NCI-H1417 treated with DMSO at 0.1 percent for 48 hours (cell line): ENCODE measurements around the gene NPC1L1.
"Not testable (repeated sequence)": the region's sequence is repeated elsewhere in the genome, so short reads cannot be mapped to it uniquely, and the experiment has no call there.

Source experiments
- DNase-seq: peaks from one replicate; lab custom pipeline; 2025; lab: John Stamatoyannopoulos, UW

The NPC1L1 gene

DNA sequence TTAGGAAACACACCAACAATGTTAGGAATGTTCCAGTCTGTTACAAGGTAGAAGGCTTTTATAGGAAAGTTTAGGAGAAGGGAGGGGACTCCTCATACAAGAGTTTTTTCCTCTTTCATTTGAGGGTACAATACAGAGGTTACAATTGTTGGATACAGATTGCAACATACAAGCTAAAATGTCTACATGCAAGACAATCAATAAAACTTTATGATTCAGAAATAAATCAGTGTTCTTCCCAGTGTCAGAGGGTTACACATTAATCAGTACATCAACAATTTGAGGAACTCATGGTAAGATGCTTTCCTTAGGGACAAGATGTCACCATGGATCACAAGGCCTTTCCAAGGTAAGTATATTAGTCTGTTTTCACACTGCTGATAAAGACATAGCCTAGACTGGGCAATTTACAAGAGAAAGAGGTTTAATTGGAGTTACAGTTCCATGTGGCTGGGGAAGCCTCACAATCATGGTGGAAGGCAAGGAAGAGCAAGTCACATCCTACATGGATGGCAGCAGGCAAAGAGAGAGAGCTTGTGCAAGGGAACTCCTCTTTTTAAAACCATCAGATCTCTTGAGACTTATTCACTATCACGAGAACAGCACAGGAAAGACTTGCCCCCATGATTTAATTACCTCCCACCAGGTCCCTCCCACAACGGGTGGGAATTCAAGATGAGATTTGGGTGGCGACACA is 34.4 kb downstream of the NPC1L1 start:
- not testable (repeated sequence) for DNase-seq

DNA sequence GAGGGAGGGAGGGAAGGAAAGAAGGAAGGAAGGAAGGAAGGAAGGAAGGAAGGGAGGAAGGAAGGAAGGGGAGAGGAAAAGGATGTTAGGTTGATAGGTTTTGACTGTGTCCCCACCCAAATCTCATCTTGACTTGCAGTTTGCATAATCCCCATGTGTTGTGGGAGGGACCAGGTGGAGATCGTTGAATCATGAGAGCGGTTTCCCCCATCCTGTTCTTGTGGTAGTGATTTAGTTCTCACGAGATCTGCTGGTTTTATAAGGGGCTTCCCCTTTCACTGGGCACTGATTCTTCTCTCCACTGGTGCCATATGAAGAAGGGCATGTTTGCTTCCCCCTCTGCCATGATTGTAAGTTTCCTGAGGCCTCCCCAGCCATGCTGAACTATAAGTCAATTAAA is 35.5 kb downstream of the NPC1L1 start:
- DNase-seq, result no peak

DNA sequence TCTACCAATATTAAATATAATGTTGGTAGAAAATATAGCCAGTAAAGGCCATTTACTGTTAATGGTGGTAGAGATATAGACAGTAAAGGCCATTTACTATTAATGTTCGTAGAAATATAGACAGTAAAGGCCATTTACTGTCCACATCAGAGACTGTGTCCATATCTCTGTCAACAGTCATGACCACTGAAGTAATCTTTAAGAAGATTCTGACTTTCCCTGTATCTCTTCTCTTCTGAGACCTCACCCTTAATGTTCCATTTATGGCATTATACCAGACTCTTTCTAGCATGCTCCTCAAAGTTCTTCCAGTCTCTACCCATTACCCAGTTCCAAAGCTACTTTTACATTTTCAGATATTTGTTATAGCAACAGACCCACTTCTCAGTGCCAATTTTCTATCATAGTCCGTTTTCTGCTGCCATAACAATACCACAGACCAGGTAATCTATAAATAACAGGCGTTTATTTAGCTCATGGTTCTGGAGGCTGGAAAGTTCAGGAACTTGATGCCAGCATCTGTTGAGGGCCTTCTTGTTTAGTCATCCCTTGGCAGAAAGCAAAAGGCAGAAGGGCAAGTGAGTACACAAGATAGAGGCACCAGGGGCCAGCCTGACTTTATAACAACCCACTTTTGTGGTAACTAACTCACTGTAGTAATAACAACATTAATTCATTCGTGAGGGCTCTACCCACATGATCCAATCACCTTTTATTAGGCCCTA is 42.7 kb downstream of the NPC1L1 start:
- no peak for DNase-seq

DNA sequence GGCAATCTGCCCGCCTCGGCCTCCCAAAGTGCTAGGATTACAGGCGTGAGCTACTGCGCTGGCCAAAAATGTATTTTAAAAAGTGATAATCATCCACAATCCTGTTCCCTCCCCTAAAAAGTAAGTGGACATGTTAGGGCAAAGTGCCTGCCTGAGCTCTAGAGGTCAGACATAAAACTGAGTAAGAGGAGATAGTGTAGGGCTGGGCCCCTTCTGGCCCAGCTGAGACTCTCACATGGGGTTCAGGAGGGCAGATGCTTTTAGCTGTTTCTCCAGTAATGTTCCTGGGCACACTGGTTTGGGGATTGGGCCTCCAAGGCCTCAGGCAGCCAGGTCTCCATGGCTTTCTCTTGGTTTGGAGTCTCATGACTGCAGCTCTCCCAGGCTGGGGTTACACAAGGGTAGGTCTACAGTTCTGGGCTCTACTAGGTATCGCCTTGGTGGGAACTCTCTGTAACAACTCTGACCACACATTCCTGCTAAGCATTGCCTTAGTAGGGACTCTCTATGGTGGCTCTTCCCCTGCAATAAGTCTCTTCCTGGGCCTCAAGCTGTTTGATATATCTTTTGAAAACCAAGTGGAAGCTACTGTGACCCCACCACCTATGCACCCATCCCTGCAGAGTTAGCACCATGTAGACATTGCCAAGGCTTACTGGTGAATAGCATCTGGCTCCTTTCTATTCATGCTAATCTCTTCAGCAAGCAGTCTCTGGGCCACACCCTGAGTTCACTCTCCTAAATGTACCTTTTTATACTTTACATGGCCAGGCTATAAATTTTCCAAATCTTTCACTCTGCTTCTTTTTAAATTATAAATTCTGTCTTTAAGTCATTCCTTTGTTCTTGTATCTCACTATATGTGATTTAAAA is 43.7 kb downstream of the NPC1L1 start:
- DNase-seq, result no peak

DNA sequence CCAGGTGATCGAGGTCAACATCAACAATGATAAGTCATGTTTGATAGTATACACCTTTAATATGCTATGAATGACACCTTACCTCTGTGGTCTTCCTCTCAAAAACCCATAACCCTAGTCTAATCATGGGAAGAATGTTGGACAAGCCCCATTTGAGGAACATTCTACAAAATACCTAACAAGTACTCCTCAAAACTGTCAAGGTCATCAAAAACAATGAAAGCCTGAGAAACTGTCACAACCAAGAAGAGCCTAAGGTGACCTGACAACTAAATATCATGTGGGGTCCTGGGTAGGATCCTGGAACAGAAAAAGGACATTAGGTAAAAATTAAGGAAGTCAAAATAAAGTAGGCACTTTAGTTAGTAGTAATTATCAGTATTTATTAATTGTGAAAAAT is 44.7 kb downstream of the NPC1L1 start:
- no peak for DNase-seq

DNA sequence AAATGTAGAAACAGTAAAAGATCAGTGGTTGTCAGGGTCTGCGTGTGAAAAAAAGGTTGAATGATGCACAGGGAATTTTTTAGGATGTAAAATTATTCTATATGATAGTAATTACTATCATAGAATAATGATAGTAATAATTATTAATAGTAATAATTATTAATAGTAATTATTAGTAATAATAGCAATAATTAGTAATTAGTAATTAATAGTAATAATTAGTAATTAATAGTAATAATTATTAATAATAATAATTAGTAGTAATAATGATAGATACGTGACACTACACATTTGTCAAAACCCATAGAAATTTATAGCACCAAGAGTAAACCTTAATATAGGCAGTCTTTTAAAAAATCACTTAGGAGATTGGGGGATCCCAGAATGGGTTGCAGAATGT is 46.2 kb downstream of the NPC1L1 start:
- DNase-seq, result no peak

DNA sequence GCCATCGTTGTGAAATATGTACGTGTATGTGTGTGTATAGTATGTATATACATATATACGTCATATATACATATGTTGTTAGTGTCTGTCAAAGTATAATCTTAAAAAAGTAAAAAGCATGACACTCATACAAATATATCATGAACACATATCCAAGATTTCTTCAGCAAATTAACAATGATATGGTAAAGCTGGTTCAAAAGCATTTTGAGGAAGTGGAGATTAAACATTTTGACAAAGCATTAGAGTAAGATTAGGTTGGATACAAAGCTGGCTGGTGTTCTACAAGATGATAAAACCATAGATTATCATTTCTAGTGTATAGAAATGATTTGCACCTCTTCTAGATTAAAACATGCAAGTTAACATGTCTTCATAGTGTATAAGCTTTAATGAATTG is 49.9 kb downstream of the NPC1L1 start:
- no peak for DNase-seq

DNA sequence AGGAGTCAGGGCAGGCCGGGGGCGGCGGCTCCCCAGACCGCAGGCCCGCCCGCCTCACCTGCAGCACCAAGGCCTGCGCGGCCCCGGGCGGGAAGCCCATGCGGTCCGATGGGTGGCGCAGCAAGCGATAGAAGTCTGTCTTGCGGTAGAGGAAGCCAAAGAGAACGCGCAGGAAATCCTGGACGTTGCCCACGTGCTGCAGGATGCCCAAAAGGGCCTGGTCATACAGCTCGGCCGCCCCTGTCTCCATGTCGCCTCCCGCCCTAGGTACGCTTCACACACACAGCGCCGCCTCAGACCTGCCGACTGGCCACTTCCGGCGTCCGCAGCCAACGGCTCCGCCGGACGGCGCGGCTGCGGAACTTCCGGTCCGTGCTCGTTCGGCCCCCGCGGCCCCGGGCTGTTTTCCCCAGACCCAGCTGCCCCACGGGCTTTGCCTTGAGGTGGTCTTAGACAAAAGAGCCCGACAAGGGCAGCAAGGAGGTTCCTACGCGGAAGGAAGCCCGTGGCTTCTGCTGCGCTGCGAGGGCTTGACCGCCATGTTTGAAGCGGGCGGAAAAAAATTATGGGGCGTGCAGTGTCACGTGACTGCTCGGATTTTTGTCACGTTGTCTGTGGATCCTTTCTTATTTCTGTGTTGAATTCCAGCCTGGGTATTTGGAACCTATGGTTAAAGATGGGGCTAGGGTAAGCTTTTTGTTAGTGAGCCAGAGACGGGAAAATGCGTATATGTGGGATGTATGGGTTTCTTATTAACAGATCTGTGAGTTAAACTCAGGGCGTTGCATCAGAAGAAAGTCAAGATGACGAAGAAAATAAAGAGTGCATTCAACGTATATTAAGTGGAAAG is 50.6 kb downstream of the NPC1L1 start, which contains the start of gene NUDCD3:
NUDCD3 (minus strand) TSS at position 308 of the 850 bp plus-strand sequence; CDS start at position 250, 58 bp downstream.
- peak; percentile 72 for DNase-seq

DNA sequence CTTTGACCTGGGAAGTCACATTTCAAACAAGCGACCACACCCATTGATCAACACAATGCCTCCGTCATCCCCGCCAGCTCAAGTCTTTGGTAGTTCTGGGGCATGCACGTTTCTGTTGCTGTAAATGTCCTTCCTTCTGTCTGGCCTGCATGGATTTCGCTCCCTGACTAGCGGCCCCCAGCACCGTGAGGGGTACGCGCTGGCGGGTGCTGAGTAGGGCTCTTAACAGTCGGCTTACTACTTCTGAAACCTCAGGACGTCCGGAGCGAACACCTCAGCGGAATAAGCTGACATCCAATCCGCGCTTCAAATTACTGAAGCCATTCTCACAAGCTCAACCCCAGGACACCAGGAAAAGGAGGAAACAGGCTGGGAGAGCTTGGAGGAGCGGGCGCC is 51.2 kb downstream of the NPC1L1 start:
- DNase-seq, result no peak

DNA sequence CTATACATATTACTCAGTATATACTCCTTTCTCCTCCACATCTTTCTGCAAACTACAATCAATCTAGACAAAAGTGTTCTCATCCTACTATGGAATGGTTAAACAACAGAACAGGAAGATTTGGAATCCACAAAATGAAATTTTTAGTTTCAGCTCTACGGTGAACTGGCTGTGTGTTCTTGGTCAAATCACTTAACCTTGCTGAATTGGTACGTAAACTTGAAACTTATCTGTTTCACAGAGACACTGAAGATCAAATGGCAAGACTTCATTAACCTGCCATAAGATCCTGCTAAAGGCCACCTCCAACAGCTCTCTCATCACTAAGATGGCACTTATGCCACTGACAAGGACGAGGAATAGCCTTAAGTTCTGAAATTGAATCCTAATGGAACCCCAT is 52.2 kb downstream of the NPC1L1 start:
- DNase-seq, result no peak

DNA sequence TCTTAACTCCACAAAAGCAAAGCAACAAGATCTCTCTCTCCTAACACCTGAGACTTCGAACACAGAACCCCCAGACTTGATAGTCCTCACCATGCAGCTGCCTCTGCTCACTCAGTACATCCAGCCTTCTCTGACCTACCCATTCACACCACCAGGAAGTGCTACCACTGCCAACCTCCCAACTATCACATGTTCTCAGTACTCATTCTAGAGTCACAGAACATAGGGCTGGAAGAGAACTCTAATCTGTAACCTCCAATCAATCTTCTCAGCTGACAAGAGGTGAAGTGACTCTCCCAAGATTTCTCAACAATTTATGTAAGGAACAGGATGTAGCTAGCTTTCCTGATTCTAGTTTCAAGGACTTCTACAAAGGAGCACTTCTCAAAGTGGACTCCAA is 54.4 kb downstream of the NPC1L1 start:
- DNase-seq, result no peak

DNA sequence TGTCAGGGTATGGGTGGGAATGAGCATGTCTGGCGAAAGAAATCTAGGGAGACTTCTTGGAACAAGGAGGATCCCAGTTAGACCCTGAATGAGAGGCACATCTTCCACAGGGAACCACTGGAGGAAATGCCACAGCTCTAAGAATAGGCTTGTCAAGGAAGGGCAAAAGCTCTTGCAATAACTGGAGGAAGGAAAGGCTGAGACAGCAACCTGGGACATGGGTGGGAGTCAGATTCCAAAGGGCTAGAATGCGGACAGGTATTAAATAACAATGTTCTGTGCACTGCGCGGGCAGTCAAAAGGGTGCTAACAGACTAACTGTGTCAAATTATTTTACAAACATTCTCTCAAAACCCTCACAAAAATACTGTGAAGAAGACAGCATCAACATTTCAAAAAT is 55.1 kb downstream of the NPC1L1 start:
- DNase-seq, result no peak

DNA sequence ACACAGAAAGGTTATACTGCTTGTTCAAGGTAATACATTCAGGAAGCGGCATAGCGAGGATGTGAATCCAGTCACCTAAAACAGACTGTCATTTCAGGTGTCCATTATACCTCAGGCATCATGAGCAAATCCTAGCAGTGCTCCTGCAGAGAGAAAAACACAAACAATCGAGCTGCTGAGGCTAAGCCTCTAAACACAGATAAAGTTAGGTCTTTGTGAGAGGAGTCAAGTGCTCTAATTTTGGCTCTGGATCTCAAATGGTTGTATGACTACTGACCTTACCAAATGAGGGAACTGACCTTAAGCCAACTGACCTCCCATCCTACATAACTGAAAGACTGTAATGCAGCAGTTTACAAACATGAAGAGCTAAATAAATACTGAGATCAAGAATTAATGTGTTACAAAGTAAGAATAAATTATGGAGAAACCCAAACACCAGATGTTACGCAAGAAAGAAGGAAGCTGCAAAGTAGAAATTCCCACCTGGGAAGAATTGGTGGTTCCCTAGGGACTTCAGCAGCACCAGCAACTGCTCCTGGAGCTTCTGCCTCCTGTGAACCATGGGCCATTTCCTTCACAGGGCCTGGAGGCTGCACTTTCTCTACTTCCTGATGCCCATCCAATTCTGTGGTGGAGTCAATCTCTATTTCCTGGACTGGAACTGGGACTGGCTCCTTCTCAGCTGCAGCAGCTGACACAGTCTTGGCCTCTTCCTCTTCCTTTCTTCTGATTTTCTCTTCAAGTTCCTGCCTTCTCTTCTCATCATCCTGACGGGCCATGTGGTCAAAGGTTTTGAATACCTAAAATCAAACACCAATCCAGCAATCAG is 56.4 kb downstream of the NPC1L1 start:
- no peak for DNase-seq

DNA sequence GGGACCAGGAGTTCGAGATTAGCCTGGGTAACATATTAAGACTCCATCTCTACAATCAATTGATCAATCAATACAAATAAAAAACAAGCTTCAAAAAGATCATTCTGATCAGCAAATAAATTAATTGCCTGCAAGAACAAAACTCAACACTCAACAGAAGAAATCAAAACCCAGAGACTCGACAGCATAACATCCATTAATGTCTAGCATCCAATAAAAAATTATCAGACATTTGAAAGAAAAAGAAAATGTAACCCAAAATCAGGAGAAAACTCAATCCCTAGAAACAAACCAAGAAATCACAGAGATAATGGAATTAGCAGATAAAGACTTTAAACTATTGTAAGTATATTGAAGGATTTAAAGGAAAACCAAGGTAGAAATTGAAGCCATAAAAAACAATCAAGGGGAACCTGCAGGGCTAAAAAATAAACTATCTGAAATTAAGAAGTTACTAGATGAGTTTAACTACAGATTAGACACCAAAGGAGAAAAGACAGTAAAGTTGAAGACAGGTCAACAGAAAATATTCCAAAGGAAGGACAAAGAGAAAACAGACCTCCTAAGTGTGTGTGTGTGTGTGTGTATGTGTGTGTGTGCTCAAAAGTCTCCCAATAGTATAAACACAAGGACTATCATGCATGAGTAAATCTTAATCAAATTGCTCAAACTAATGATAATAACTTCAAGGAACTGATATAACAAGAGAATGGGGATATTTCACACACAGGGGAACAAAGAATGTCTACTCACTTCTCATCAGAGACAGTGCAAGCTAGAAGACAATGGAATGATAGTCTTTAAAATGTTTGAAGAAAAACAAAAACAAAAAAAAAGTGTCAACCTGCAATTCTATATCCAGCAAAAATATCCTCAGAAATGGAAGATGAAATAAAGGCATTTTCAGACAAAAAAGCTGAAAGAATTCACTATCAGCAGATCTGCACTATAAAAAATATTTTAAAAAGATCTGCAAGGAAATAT is 58.3 kb downstream of the NPC1L1 start:
- DNase-seq, result no peak

DNA sequence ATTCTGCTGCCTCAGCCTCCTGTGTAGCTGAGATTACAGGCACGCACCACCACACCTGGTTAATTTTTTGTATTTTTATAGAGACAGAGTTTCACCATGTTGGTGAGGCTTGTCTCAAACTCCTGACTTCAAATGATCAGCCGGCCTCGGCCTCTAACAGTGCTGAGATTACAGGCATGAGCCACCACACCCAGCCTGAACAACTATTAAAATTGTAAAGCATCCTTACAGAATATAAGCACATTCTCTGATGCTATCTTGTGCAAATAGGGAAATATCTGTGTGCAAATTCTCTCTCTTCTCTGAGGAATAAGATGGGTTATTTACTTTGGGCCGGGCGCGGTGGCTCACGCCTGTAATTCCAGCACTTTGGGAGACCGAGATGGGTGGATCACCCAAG is 63.2 kb downstream of the NPC1L1 start:
- DNase-seq, result no peak

DNA sequence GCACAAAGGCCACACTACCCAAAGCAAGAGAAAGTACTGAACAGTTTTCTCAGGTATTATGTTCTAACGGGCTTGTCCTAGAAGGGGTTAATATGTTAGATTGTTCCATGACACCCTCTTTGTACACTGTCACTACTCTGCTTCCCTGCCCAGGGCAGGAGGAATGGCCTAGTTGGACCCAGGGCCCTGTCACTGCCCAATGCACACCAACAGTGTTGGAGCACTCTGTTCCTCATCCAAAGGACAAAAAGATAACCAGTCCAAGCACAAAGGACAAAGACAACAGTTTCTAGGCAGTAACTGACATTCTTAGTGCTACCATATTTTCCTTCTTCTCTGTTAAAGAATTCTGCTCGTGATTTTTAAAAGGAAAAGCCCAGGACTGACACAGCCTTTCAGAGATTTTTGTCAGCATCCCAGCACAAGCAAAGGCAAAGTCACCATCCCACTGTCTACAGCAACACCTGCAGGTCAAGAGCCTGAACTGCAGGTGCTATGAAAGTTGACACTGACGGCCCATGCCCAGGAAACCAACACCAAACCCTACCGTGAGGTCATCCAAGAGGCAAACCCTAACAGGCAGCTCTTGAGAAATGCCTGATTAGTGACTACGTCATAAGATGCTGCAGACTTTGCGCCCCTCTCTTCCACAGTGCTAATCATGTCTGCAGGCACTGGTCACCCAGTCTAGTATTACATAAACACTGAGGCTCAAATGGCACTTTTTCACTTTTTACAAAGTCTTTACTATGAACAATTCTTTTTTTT is 63.9 kb downstream of the NPC1L1 start:
- DNase-seq, result no peak

DNA sequence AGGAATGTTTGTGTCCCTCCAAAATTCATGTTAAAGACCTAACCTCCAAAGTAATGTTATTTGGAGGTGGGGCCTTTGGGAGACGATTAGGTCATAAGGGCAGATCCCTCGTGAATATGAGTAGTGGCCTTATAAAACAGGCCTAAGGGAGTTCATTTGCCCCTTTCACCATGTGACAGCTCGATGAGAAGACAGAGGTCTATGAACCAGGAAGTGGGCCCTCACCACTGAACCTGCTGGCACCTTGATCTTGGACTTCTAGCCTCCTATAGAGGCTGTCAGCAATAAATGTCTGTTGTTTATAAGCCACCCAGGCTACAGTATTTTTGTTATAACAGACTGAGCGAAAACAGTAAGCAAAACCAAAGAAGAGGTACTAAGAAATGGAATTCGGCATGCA is 64.8 kb downstream of the NPC1L1 start:
- DNase-seq, result no peak

DNA sequence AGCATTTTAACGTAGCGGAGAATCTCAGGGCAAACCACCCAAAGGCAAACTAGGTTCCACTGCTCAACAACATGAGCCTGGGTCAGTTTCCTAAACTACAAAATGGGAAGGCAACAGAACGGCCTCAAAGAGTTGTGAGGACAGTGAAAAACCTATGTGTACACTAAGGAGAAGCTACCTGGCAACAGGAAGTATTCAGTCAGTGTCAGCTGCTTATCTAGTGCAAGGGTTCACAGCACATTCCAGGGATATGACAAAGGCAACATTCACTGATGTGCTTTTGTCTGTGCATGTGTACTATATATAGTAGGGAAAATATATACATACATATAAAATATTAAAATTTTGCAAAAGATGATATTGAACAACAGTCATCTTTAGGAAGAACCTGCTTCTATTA is 67.8 kb downstream of the NPC1L1 start:
- no peak for DNase-seq

DNA sequence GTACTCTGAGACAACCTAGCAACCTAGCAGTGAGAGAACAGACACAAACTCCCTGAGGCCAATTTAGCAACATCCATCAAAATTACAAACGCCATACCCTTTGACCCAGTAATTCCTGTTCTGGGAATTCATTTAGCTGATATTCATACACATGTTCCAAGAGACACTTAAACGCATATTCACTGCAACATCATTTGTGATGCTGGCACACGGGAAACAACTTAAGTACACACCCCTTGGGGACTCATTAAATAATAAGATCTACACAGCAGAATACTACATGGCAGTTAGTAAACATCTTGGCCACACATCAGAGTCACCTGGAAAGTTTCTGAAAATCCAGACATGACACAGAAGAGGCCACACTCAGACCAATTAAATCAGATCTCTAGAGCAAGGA is 68.3 kb downstream of the NPC1L1 start:
- no peak for DNase-seq
